ENCODE results near the gene APBA1.
"Not testable (repeated sequence)": the region's sequence is repeated elsewhere in the genome, so short reads cannot be mapped to it uniquely, and the experiment has no call there.

The APBA1 gene

DNA sequence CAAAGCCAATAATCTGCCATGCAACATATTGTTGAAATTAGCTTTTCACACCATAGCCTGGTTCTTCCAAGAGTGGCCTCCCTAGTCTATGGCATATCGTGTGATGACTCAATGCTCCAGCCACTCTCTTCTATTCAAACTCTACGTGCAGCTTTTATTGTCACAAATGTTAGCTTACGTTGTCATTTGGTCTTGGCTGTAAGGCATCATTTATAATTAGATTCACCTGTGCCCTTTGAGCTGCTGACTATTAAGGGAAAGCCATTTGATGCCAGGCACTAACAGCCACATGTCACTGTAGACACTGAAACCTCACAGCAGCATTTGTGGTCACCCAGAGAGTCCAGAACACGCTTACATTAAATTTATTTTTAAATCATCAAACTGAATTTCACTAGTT is 66.8 kb downstream of the APBA1 start:
- no peak for DNase-seq (ENCODE audit: low spot score)

DNA sequence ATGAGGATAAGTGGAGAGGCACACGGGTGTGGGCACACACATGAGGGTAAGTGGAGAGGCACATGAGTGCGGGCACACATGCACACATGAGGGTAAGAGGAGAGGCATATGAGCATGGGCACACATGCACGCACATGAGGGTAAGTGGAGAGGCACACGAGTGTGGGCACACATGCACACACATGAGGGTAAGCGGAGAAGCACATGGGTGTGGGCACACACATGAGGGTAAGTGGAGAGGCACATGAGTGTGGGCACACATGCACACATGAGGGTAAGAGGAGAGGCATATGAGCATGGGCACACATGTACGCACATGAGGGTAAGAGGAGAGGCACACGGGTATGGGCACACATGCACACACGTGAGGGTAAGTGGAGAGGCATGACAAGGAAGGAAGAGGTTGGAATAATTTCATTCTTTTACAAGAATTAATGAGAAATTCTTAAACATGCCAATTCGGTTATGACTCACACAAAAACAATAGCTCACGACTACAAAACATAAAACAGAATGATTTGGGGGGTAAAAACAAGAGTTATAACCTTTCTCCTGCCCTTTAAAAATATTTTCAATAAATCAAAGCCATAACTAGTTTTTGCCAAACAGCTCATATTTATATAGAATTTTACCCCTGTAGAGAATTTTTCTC is 67.5 kb downstream of the APBA1 start:
- no peak for DNase-seq (ENCODE audit: low spot score)

DNA sequence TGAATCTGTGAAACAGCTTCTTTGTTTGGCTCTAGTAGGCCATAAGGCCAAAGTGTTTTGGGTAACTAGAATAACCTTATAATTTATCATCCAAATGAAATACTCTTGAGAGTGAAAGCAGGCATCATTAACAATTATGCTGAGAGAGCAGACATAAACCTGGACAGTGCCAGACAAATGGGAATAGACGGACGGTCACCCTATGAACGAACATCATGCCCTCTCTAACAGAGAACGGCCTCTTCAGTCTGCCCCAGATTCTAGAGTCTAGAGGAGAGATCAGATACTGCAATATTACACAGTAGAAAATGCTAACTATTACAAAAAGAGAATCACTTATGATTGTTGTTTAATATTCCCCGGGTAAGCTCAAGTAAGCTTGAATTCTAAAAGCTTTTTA is 68.5 kb downstream of the APBA1 start:
- DNase-seq (ENCODE audit: low spot score), result no peak

DNA sequence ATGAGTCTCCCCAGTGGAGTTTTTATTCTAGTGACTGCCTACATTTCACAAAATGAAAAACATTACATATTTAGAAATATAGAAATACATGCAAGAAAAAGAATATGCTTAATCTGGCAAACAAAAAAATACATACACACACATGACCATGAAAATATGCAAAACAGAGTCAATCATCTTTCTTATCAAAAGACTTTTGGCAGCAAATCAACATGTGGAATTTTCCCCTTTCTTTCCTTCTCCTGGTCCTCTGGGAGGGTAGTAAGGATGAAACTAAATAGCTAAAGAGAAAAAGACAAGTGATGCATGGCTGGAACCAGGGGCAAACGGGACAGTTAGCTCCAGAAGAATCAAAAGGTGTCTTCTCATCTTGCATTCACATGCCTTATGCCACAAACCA is 69.4 kb downstream of the APBA1 start:
- no peak for DNase-seq (ENCODE audit: low spot score)

DNA sequence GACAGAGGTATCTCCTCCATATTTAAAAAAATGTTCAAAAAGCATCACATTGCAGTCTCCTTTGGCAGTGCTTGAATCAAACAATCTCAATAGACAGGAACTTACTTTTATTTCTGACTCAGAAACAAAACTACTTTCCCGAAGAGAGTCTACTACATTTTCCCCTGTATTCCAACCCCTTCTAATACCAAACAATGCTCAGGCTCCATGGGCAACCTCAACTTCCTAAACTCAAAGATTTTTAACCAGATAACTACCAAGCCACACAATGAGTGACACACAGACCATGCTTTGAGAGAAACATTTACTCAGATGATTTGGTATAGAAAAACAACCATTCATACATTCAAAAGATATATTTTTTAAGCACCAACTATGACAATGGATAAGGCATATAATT is 70.5 kb downstream of the APBA1 start:
- no peak for DNase-seq (ENCODE audit: low spot score)

DNA sequence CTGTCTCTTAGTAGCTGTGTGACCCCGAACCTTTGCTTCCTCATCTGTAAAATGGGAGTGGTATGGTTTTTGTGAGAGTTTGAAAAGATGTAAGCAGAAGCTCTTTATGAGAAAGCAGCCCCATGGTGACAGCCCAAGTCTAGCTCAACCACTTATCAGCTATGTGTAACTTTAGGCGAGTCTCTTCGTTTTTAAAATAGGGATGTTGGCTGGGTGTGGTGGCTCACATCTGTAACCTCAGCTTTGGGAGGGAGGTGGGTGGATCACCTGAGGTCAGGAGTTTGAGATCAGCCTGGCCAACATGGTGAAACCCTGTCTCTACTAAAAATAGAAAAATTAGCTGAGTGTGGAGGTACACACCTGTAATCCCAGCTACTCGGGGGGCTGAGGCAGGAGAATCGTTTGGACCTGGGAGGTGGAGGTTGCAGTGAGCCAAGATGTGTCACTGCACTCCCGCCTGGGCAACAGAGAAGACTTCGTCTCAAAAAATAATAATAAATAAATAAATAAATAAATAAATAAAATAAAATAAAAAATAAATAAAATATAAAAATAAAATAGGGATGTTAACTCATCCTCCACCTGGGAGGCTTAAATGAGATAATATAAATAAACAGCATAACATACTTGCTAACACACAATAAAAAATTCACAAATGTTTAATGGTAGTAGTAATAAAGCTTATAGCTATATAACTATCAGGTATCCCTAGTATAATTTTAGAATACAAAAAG is 71.7 kb downstream of the APBA1 start:
- DNase-seq (ENCODE audit: low spot score), result no peak

DNA sequence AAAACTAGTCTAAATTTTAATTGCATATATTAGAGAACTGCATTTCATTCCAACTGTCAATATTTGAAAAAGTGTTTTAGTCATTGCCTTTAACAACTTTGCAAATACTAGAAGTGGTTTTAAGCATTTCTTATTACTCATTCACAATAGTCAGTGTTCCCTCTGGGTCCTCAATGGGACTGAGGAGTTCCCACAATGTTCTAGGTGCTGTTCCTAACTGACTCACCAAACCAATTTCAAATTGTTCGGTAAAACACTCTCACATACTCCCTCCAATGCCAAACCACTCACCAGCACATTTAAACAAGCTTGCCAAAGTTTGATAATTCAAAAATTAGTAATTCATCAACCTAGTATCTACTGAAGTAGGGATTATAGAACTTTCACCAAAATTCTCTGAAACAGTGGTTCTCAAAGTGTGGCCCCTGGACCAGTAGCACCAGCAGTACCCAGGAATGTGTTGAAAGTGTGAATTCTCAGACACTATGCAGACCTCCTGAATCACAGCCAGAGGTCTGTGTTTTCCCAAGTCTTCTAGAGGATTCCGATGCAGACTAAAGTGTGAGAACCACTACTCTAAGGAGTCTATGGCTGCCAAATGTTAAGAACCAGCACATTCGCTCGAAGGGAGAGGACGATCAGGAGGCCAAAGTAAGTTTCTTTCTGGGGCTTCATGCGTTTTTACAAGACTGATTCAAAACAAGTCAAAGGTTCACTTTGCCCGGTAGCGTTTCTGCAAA is 72.8 kb downstream of the APBA1 start:
- no peak for DNase-seq (ENCODE audit: low spot score)

DNA sequence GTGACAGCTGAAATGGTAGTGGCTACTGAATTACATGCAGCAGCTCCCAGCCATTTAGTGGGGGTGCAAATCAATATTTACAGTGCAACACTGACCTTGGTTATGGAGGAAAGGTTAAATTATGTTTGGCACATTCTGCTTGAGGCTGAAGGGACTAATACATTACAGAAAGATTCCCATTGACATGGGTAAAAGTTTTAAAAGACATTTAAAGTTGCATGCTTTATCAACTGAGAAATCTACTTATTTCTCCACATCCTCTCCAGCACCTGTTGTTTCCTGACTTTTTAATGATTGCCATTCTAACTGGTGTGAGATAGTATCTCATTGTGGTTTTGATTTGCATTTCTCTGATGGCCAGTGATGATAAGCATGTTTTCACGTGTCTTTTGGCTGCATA is 75.3 kb downstream of the APBA1 start:
- DNase-seq (ENCODE audit: low spot score), result not testable (repeated sequence)

DNA sequence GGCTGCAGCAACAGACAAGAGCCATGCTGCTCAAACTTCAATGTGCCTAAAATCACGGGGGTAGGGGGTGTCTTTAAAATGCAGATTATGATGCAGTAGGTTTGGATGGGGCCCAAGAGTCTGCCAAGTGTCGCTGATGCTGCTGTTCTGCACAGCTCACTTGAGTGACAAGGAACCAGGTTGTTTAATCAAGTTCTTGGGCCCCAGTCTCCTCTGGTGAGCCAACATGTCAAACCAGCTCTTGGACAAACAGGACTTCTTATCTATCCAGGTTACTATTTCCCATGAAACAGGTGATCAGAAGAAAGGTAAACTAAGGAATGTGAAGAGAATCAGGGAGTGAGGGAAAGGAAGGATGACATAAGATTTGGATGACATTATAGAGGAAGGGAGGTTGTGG is 78.0 kb downstream of the APBA1 start:
- no peak for DNase-seq (ENCODE audit: low spot score)

DNA sequence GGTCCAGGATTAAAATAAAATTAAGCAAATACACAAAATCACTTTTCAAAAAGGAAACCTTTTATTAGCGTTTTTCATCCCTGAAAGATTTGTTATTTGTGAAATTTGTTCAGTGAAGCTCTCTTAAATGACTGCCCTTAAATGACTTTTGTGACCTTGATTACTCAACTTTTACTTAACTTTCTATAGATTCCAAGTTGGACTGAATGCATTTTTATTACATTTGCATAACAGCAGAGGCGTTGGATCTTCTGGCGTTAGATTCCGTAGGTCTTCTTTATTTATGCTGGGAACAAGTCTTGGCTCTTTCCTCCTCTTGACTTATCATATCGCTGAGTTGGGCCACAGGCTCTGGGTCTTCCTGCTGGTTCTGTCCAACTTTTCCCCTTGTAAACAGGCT is 78.4 kb downstream of the APBA1 start:
- DNase-seq (ENCODE audit: low spot score), result no peak

DNA sequence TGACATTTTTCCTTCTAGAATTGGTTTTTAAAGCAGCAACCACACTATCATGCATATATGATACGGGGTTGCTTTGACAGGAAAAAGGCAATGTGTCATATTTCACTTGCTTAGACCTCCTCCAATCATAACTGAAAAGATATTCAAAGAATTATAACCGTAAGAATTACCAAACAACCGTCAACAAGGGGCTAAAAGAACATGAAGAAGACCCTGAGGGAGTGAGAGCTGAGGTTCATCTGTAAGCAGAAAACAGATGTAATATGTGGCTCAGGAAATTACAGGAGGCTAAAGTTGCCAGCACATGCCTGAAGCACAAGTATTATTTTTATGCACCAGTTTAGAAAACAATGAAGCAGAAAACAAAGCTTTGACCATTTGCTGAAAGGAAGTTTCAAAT is 78.9 kb downstream of the APBA1 start:
- DNase-seq (ENCODE audit: low spot score), result no peak

DNA sequence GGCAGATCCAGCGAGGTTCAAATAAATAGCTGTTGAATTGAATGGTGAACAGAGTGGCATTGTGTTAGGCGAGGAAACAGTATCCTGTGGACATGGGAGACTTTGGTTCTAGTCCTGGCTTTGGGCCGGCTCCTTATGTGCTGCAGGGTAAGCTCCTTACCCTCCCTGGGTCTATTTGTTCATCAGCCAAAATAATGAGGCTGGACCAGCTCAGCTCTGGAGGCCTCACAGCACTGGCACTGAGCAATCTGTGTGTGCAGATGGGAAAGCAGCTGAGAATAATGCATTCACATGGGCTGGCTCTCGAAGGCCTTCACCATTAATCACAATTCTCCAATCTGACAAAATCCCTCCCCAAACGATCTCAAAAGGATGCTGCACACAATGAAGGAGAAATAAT is 81.9 kb downstream of the APBA1 start:
- DNase-seq (ENCODE audit: low spot score), result no peak

DNA sequence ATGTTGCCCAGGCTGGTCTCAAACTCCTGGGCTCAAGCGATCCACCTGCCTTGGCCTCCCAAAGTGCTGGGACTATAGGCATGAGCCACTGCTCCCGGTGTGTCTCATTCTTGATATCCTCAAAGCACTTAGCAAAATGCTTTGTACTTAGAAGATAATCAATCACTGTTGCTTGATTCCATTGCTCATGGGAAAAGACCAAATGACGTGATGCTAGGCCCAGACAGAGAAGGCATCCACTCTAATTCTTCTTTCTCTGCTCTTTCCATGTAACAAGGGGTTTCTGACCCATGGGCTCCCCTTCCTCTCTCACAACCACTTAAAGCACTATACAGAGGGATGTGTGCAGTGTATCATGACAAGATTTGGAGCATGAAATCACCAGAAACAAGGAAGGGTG is 83.0 kb downstream of the APBA1 start:
- DNase-seq (ENCODE audit: low spot score), result no peak

DNA sequence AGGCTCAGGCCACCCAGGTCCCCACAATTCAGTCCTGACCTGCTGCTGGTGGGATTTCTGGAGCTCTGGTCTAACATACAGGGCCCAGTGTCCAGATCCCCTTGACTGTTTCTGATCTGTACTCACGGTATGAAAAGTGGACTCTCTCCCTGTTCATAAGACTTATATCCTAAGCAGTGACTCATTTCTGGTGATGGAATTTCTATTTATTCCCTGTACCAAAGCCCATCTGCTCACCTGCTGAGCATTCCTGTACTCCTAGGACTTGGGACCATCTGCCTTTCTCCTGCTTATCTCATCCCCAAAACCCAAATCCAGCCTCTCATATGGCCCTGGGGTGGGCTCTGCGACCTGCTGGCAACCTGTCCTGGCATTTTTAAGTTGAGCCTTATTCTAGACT is 86.6 kb downstream of the APBA1 start:
- no peak for DNase-seq (ENCODE audit: low spot score)

DNA sequence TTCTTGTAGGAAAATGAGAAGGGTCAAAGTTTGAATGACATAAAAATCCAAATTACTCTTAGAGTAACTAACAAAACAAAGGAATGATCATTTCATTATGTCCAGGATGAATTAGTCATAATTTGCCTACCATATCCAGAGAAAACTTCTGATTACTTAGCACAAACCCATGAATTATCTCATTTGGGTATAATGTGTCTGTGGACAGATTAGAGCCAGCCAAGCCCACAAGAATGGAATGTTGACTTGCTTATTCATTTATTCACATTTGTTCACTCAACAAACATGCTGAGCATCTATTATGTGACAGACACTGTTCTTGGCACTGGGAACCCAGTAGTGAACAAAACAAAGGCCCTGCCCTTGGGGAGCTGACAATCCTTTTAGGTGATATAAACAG is 87.4 kb downstream of the APBA1 start:
- DNase-seq (ENCODE audit: low spot score), result no peak

DNA sequence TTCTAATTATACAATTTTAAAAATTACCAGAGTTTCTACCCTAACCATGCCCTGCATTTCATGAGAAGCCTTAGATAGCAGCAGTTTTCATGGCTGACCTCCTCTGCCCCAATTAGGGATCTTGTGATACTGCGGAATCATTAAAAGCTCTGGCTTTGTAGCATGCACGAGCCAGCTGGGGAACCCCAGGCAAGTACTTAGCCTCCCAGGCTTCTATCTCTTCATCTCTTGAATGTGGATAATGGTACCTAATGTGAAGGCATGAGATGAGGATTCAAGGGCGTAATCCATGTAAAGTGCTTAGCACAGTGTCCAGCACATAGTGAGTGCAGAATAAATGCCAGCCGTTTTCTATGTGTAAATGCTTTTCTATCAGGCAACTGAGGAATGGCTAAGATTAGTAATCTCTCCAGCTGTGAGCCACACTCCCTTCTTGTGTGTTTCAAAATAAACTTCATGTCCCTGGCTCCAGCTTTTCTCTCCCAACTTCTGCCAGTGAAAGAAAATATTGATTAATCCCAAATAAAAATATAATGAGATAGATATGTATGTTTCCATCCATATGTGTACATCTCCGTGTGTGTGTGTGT is 88.4 kb downstream of the APBA1 start:
- no peak for DNase-seq (ENCODE audit: low spot score)

DNA sequence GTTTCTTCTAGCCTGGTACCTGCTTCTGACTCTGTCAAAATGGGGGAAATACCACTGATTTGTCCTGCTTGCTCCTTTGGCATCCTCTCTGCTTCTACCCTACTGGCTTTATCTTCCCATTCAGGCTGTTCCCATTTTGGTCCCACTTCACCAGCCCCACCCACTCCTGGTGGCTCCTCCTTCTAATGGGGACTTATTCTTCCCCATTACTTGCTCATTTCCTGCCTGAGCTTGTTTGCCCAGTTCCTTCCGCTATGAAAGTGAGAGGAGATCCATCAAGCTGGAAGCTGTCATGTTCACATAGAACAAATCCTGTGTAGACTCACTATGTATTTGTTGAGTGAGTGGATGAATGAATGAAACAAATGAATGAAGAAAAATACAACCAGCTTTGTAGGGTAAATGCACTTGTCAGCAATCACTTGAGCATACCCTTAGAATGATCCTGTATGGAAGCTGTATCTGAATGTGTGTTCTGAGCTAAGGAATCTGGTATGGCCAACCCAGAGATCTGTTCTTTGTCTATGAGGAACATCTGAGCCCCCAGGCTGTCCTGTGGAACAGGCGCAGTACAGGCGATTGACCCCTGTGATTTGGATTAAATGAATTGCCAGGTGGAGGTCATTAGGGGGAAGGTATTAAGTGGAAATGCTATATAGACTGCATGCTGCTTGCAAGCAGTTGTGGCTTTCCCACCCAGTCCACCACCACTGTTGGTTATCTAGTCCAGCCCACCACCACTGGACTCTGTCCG is 89.5 kb downstream of the APBA1 start:
- no peak for DNase-seq (ENCODE audit: low spot score)

DNA sequence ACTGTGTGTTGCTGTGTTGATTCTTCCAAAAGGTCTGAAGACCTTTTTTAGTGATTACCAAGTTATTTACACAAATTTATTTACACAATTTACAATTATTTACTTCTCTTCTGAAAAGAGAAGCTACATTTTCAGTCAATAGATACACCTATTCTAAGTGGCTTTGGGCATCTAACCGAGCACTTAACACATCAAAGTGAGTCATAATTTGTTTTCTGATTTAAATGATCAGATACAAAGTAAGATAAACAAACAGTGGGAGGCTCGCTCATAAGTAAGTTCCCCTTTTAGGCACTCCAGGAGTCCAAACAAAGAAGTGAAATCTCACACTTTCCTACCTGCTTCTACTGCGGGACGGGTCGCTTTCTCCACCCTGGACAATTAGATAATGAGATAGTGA is 90.2 kb downstream of the APBA1 start:
- no peak for DNase-seq (ENCODE audit: low spot score)

DNA sequence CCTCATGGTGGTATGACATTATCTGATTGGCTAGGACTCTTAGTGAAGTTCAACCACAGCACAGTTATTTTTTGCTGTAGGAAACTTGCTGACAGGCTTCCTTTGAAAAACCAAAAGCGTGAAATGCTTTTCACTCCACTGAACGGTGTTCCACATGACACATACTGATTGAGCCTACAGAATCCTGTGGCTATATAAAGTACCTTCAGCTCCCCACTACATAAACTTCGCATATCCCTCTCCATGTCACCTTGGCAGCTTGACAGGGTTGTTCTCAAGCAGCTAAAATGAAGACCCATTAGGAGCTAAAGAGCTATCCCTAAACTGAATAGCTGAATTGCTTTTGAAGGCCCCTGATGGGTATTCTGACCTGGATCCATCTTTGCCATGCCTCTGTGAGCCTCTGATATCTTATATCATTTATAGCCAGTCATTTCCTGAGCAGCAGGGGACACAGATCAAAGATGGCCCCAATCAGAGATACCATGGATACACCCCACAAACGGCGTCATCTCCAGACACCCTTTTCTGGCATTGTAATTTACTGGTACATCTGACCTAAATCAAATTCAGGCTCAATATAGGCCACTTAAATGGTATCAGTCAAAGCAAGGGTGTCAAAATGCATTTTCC is 91.5 kb downstream of the APBA1 start:
- DNase-seq (ENCODE audit: low spot score), result no peak

DNA sequence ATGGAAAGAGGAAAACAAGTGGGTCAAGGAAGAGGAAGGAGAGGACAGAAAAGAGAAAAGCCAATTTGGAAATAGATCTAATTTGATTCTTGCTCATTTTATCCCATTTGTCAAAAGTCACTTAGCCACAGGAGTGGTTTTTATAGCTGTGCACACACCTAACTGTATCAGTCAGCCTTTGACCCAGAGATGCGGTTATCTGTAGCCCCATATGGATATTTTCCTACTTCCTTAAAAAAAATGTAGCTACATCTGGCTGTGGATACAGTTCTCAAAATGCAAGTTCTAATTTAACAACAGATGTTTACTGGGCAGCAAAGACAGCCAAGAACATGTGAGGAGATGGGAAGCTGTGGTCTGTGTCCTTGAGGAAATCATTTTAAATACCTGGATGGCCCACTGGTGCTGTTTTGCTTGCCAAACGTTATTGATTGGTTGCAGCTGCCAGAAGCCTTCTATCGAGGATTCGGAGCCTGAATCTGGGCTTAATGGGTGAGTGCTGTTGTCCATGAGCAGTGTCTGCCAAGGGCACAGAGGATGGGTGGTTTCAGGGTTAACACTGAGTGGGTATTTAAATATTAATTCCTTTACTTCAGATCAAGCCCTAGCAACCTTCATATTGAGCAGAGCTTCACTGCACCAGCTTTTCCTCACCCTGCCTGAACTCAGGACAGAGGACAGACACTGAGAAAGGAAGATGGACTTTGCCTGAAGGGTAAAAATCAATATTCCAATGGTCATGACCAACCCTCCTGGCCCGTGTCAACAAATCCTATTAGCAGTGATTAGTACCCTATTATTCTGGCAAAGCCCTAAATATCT is 92.2 kb downstream of the APBA1 start:
- DNase-seq (ENCODE audit: low spot score), result no peak
